Suprapubic skin (tissue), 4 donors: ENCODE results near the gene HDAC3.

Experiments
- EP300 ChIP-seq: sonication (generic); formaldehyde crosslinking; IDR thresholded peaks from one replicate; pipeline ENCODE4 v1.6.1; 2017; ENCODE audit warnings: antibody characterized with exemption
- POLR2A ChIP-seq, 2 donors: fragments of 450-650 bp; IDR thresholded peaks; one replicate each; pipeline ENCODE4 v1.6.1; 2017; ENCODE audit warnings: antibody characterized with exemption in 2 of 2, mild to moderate bottlenecking in 2 of 2, moderate library complexity in 2 of 2
- POLR2AphosphoS5 ChIP-seq, 3 donors: sonication (generic); formaldehyde crosslinking; IDR thresholded peaks; one replicate each; pipeline ENCODE4 v1.6.1; 2017; ENCODE audit warnings: antibody characterized with exemption in 3 of 3
- TF ChIP-seq, protein P1 (sequence below), 2 donors: fragments of 200-600 bp in 1 of 2; fragments of 450-650 bp in 1 of 2; sonication (generic) in 1 of 2; IDR thresholded peaks; one replicate each; pipeline ENCODE4 v1.5.1; 2016 to 2019; ENCODE audit warnings: antibody characterized with exemption in 2 of 2, mild to moderate bottlenecking in 1 of 2, moderate library complexity in 1 of 2

GRCh38 chr5:141618804-141619554 lies 17.7 kb downstream of the HDAC3 start, which contains the start of gene DIAPH1:
- TF ChIP-seq, protein P1, sequence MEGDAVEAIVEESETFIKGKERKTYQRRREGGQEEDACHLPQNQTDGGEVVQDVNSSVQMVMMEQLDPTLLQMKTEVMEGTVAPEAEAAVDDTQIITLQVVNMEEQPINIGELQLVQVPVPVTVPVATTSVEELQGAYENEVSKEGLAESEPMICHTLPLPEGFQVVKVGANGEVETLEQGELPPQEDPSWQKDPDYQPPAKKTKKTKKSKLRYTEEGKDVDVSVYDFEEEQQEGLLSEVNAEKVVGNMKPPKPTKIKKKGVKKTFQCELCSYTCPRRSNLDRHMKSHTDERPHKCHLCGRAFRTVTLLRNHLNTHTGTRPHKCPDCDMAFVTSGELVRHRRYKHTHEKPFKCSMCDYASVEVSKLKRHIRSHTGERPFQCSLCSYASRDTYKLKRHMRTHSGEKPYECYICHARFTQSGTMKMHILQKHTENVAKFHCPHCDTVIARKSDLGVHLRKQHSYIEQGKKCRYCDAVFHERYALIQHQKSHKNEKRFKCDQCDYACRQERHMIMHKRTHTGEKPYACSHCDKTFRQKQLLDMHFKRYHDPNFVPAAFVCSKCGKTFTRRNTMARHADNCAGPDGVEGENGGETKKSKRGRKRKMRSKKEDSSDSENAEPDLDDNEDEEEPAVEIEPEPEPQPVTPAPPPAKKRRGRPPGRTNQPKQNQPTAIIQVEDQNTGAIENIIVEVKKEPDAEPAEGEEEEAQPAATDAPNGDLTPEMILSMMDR (IDR thresholded peaks at IDR 0.05), result peak; percentile 99
- TF ChIP-seq POLR2A (IDR thresholded peaks at IDR 0.05) (peak; percentile 37 to 74), POLR2AphosphoS5 (IDR thresholded peaks at IDR 0.05) (peak in 2 of 3 donors; percentile 73 to 81), EP300 (no peak)
